Activated naive CD4-positive, alpha-beta T cell treated with anti-CD3 and anti-CD28 coated beads for 36 hours (primary cell): Measurements from ENCODE around the gene CDH13. TPM values are rescaled to one million over a fixed set of nuclear protein-coding genes. Genes with fewer than 3 reads are reported as not detected.

Experiments used
- CTCF ChIA-PET: fragments of 350-600 bp; sonication (Branson Sonifier 250); formaldehyde crosslinking; loops from one replicate; lab custom pipeline; 2021; ENCODE audit warnings: antibody characterized with exemption; lab: Charles Lee
- DNase-seq: peaks from one replicate; pipeline ENCODE4 v3.0.0-alpha.2; 2020
- H3K27ac Mint-ChIP-seq: one replicate; pipeline ENCODE4 v1.8.0; 2021; ENCODE audit warnings: mild to moderate bottlenecking, mixed read lengths
- H3K27me3 Mint-ChIP-seq: one replicate; pipeline ENCODE4 v1.8.0; 2021; ENCODE audit warnings: low read depth, mixed read lengths
- H3K36me3 Mint-ChIP-seq: one replicate; pipeline ENCODE4 v1.8.0; 2021; ENCODE audit warnings: low read depth, mixed read lengths
- H3K4me1 Mint-ChIP-seq: one replicate; pipeline ENCODE4 v1.8.0; 2021; ENCODE audit warnings: low read depth, mixed read lengths
- H3K4me3 Mint-ChIP-seq: one replicate; pipeline ENCODE4 v1.8.0; 2021; ENCODE audit warnings: mild to moderate bottlenecking, moderate library complexity, mixed read lengths
- H3K9me3 Mint-ChIP-seq: one replicate; pipeline ENCODE4 v1.8.0; 2021; ENCODE audit warnings: mixed read lengths
- intact Hi-C: fragments of 100-400 bp; cut with micrococcal nuclease; formaldehyde crosslinking; loops from one replicate; pipeline ENCODE4 v1.15.1; 2023
- total RNA-seq, 2 experiments: library from RNA; stranded (reverse); gene quantifications; one replicate each; pipeline ENCODE4 v1.2.3, GENCODE V29; 2021

The CDH13 gene
- total RNA-seq, 2 experiments from 2014 or later = not detected

DNA sequence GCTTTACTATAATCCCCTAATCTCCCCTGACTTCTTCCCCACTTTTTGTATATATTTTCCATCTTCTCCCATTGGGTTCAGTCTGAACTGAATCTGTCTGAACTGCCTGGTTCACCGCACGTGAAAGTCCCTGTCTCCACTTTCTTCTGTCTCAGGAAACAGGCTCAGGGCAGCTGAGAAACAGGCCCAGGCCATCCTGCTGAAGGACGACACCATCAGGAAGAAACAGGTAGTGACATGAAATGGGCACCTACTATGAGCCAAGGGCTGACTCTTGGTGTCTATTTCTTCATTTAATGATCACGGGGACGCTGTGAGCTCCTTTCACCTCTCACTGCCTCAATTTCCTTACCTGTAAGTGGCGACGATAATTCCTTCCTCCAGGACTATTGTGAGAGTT lies 1090.5 kb downstream of the CDH13 start:
- intact Hi-C loops = no loop called here
- CTCF ChIA-PET = no interaction called here
- peaks cover 1% of the 10 kb centered on the region for H3K27me3 Mint-ChIP-seq
- DNase-seq = no peak
- H3K4me1 Mint-ChIP-seq = no peaks in the 10 kb centered on the region
- H3K36me3 Mint-ChIP-seq = no peaks in the 10 kb centered on the region
- H3K9me3 Mint-ChIP-seq = no peaks in the 10 kb centered on the region
- H3K27ac Mint-ChIP-seq = no peak overlapping the region
- no peak overlapping the region for H3K4me3 Mint-ChIP-seq

DNA sequence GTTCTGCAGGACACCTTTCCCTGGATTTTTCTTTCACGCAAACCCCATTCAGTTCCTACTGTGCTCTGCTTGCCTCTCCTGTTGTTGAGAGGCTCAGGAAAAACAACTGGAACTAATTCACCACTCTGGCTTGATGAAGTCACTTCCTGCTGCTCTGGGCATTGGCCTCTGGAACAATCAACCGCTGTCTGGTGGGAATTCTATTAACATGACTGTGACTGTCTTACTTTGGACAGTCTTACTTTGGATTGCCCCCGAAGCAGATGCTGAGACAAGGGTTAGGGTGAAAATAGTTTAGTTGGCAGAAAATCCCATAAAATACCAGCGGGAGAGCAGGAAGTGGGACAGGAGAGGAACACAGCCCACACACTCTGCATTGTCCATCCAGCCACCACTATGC lies 1091.0 kb downstream of the CDH13 start:
- intact Hi-C loops = no loop called here
- Mint-ChIP-seq H3K27ac (no peak overlapping the region), H3K9me3 (no peaks in the 10 kb centered on the region)

GRCh38 chr16:83720213-83720612 lies 1093.4 kb downstream of the CDH13 start:
- DNase-seq = no peak
- Mint-ChIP-seq H3K36me3 (no peaks in the 10 kb centered on the region), H3K9me3 (peaks cover 3% of the 10 kb centered on the region), H3K27me3 (peaks cover 1% of the 10 kb centered on the region), H3K4me1 (no peaks in the 10 kb centered on the region), H3K4me3 (no peak overlapping the region), H3K27ac (no peak overlapping the region)
- intact Hi-C loops = no loop called here
- CTCF ChIA-PET = no interaction called here

More for the DNA sequence above, 1091.0 kb downstream of the CDH13 start:
- Mint-ChIP-seq H3K36me3 (no peaks in the 10 kb centered on the region), H3K4me3 (no peak overlapping the region), H3K27me3 (peaks cover 1% of the 10 kb centered on the region), H3K4me1 (no peaks in the 10 kb centered on the region)
- DNase-seq = no peak
- CTCF ChIA-PET = no interaction called here

DNA sequence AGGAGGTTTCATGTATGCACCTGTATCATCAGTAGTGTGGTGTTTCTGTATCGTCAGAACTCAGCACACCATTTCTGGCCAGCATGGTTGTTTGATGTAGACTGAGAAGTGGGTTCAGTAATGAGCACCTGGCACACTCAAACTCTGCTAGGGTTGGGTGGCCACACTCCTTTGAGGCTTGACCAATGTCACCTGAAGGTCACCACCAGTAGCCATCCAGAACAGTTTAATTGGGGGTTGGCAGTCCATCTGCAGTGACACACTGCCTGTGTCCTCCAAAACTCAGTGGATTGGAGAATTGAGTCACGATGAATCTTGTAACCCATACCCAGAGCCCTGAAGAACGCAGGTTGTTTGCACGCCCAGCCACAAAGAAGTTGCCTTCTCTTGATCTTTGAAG lies 1094.2 kb downstream of the CDH13 start:
- H3K27me3 Mint-ChIP-seq = peaks cover 1% of the 10 kb centered on the region
- peaks cover 3% of the 10 kb centered on the region for H3K9me3 Mint-ChIP-seq
- H3K27ac Mint-ChIP-seq = no peak overlapping the region
- intact Hi-C loops = no loop called here
- no peak for DNase-seq
- no peak overlapping the region for H3K4me3 Mint-ChIP-seq
- CTCF ChIA-PET = no interaction called here
- H3K4me1 Mint-ChIP-seq = no peaks in the 10 kb centered on the region
- H3K36me3 Mint-ChIP-seq = no peaks in the 10 kb centered on the region

DNA sequence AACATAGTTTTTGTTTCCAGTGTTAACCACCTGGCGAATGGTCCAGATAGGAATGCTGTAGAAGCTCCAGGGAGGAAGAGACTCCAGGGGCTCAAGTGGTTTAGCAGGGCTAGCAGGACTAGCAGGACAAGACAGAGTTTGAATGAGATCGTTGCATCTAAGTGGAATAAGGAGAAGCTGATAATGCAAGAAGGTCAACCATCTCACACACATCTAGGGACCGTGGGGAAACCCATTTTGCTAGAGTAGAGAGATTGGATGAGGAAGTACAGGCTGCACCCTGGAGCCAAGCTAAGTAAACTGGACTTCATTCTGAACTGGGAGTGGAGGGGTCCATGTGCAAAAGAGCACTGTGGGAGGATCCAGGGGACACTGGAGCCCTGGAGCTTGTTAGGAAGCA lies 1094.9 kb downstream of the CDH13 start:
- no peak overlapping the region for H3K27ac Mint-ChIP-seq
- DNase-seq = no peak
- CTCF ChIA-PET = no interaction called here
- peaks cover 1% of the 10 kb centered on the region for H3K27me3 Mint-ChIP-seq
- H3K4me1 Mint-ChIP-seq = no peaks in the 10 kb centered on the region
- peaks cover 3% of the 10 kb centered on the region for H3K9me3 Mint-ChIP-seq
- intact Hi-C loops = no loop called here
- H3K36me3 Mint-ChIP-seq = no peaks in the 10 kb centered on the region
- no peak overlapping the region for H3K4me3 Mint-ChIP-seq

- intact Hi-C loops = no loop called here
- Mint-ChIP-seq H3K4me3 (no peak overlapping the region), H3K4me1 (no peaks in the 10 kb centered on the region), H3K27me3 (no peaks in the 10 kb centered on the region), H3K36me3 (no peaks in the 10 kb centered on the region), H3K27ac (no peak overlapping the region), H3K9me3 (peaks cover 3% of the 10 kb centered on the region)
- DNase-seq = no peak
- CTCF ChIA-PET = no interaction called here
Measured at GRCh38 chr16:83722456-83723183, 1095.9 kb downstream of the CDH13 start.

DNA sequence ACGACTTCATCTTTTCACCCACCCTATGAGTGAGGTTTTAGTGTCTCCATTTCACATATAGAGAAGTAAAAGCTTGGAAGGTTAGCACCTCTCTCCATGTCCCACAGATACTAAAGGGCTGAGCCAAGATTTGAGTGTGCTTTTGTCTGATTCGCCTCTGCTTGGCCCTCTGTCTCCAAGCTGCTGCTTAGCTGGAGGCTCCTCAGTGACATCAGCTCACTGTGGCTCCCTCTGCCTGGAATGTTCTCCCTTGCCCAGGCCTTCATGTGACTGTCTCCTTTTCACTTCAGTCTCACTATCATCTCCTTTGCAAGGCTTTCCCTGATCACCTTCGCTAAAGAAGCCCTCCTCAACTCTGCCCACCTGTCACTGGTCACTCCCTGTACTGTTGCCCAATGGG lies 1096.5 kb downstream of the CDH13 start:
- intact Hi-C loops = no loop called here
- H3K36me3 Mint-ChIP-seq = no peaks in the 10 kb centered on the region

GRCh38 chr16:83723901-83724300 lies 1097.1 kb downstream of the CDH13 start:
- H3K27me3 Mint-ChIP-seq = no peaks in the 10 kb centered on the region
- H3K9me3 Mint-ChIP-seq = peaks cover 3% of the 10 kb centered on the region
- no peak overlapping the region for H3K4me3 Mint-ChIP-seq
- intact Hi-C loops = no loop called here
- no peak overlapping the region for H3K27ac Mint-ChIP-seq
- no peak for DNase-seq
- no peaks in the 10 kb centered on the region for H3K4me1 Mint-ChIP-seq
- no peaks in the 10 kb centered on the region for H3K36me3 Mint-ChIP-seq
- CTCF ChIA-PET = interaction anchor here (0.5 kb wide), 1 partner anchor 264 kb away, joined by 3 read pairs; no protein-coding TSS in a partner anchor

More for the DNA sequence above, 1096.5 kb downstream of the CDH13 start:
- Mint-ChIP-seq H3K27ac (no peak overlapping the region), H3K4me1 (no peaks in the 10 kb centered on the region), H3K9me3 (peaks cover 3% of the 10 kb centered on the region), H3K27me3 (no peaks in the 10 kb centered on the region), H3K4me3 (no peak overlapping the region)
- CTCF ChIA-PET = no interaction called here
- DNase-seq = no peak

GRCh38 chr16:83724585-83724984 lies 1097.8 kb downstream of the CDH13 start:
- DNase-seq = no peak
- intact Hi-C loops = no loop called here
- Mint-ChIP-seq H3K27me3 (no peaks in the 10 kb centered on the region), H3K4me1 (no peaks in the 10 kb centered on the region), H3K4me3 (no peak overlapping the region), H3K27ac (no peak overlapping the region), H3K36me3 (no peaks in the 10 kb centered on the region), H3K9me3 (peaks cover 3% of the 10 kb centered on the region)
- CTCF ChIA-PET = no interaction called here

DNA sequence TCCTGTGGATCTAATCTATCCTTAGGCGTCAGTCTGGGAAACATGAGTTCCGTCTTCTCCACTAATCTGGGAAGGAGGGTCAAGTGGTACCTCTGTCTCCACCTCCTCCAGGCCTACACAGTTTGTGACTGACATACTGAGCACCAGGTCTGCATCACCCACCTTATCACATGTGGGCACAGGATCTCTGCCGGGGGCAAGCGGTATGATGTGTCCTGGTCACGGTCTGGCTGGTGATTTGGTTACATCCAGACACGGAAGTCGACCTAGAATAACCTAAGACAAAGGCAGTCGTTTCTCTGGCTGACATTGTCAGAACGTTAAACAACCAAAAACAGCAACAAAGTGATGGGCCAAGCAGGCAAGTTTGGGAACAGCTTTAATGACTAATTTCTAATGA lies 1098.5 kb downstream of the CDH13 start:
- no peak for DNase-seq
- H3K27ac Mint-ChIP-seq = no peak overlapping the region
- intact Hi-C loops = no loop called here
- H3K9me3 Mint-ChIP-seq = peaks cover 3% of the 10 kb centered on the region
- H3K27me3 Mint-ChIP-seq = no peaks in the 10 kb centered on the region
- CTCF ChIA-PET = no interaction called here
- no peaks in the 10 kb centered on the region for H3K4me1 Mint-ChIP-seq
- H3K36me3 Mint-ChIP-seq = no peaks in the 10 kb centered on the region
- H3K4me3 Mint-ChIP-seq = no peak overlapping the region

DNA sequence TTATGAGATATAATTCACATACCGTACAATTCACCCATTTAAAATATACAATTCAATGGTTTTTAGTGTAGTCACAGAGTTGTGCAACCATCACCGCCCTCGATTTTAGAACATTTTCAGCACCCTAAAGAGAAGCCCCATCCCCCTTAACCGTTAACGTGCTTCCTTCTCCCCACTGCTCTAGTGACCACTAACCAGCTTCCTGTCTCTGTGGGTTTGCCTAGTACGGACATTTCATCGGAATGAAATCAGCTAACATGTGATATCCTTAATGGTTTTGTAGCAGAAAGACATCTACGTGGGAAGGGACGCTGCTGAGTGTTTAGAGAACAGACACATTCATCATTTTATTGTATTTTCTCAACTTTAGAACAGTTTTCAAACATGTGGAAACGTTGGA lies 1100.2 kb downstream of the CDH13 start:
- intact Hi-C loops = no loop called here
- Mint-ChIP-seq H3K27me3 (peaks cover 4% of the 10 kb centered on the region), H3K36me3 (no peaks in the 10 kb centered on the region), H3K4me3 (no peak overlapping the region), H3K4me1 (no peaks in the 10 kb centered on the region), H3K27ac (no peak overlapping the region), H3K9me3 (peaks cover 3% of the 10 kb centered on the region)
- CTCF ChIA-PET = no interaction called here
- no peak for DNase-seq

DNA sequence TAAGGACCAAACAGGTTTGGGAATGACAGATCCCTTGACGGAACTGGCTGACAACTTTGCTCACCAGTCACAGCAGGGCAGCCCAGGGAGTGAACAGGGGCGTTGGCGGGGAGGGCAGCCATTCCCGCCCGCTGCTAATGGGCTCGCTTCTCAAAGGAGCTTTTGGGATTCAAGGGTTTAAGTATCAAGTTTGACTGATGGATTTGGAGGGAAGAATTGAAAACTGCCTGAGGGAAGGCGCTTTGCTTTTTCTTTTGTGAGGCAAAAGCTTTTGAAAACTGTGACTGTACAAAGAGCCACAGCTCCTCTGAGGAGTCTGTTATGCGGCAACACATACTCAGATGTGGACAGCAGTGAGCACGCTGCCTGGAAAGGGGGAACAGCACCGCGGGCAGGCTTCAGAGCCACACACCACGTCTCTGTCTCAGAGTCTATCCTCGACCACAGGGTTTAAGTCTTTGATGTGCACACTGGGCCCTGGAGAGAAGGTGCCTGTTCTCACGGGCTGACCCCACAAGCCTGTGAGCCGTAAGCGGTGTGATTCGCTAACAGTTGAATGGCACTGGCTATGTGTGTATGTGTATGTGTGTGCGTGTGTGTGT lies 1101.1 kb downstream of the CDH13 start:
- peaks cover 4% of the 10 kb centered on the region for H3K27me3 Mint-ChIP-seq
- no peak overlapping the region for H3K4me3 Mint-ChIP-seq
- H3K36me3 Mint-ChIP-seq = no peaks in the 10 kb centered on the region
- peaks cover 5% of the 10 kb centered on the region for H3K9me3 Mint-ChIP-seq
- no peak overlapping the region for H3K27ac Mint-ChIP-seq
- intact Hi-C loops = no loop called here
- CTCF ChIA-PET = no interaction called here
- no peaks in the 10 kb centered on the region for H3K4me1 Mint-ChIP-seq
- DNase-seq = no peak

GRCh38 chr16:83728492-83728891 lies 1101.7 kb downstream of the CDH13 start:
- H3K9me3 Mint-ChIP-seq = peaks cover 5% of the 10 kb centered on the region
- peaks cover 4% of the 10 kb centered on the region for H3K27me3 Mint-ChIP-seq
- no peak overlapping the region for H3K27ac Mint-ChIP-seq
- intact Hi-C loops = no loop called here
- H3K4me1 Mint-ChIP-seq = no peaks in the 10 kb centered on the region
- CTCF ChIA-PET = no interaction called here
- H3K4me3 Mint-ChIP-seq = no peak overlapping the region
- DNase-seq = no peak
- H3K36me3 Mint-ChIP-seq = no peaks in the 10 kb centered on the region
